T-helper 1 cell treated with Interleukin-12 subunit alpha and Interleukin-12 subunit beta and Interleukin-4 antibody, amounts not matched to agents 30 ng/mL and 1 ng/mL, for 36 hours (primary cell): Measurements from ENCODE around the gene RUFY1. TPM values are rescaled to one million over a fixed set of nuclear protein-coding genes. Genes with fewer than 3 reads are reported as not detected.

Experiments
- intact Hi-C: fragments of 100-400 bp; cut with micrococcal nuclease; formaldehyde crosslinking; loops from one replicate; pipeline ENCODE4 v1.15.1; 2024
- total RNA-seq: library from RNA; stranded (reverse); gene quantifications from 2 replicates; pipeline ENCODE4 v1.2.3, GENCODE V29; 2022

Gene RUFY1
- total RNA-seq, 1 donor from 2014 or later: 47.5 TPM

GRCh38 chr5:179657302-179658178 is 107.2 kb downstream of the RUFY1 start:
- intact Hi-C loops: loop anchor here (2.0 kb wide), 3 partner anchors 19 to 75 kb away; partner anchors contain the start of gene MAML1

- intact Hi-C loops: loop anchor here (2.0 kb wide), 3 partner anchors 20 to 74 kb away; partner anchors contain the start of gene MAML1
Measured at GRCh38 chr5:179658179-179658856, 108.0 kb downstream of the RUFY1 start.

Other genes with a start within 250 kb of the RUFY1 start
- gene ADAMTS2, start 205.1 kb upstream of the RUFY1 start, total RNA-seq: not detected in 2 replicates
- 957 and 968 TPM in 2 replicates for gene HNRNPH1, start 73.1 kb downstream of the RUFY1 start, total RNA-seq
- gene CBY3, start 130.5 kb downstream of the RUFY1 start, total RNA-seq: not detected in 2 replicates
- gene CANX, start 148.4 kb downstream of the RUFY1 start, total RNA-seq: 485 and 502 TPM in 2 replicates
- 37.0 and 43.2 TPM in 2 replicates for gene MAML1, start 182.3 kb downstream of the RUFY1 start, total RNA-seq
- 1.7 and 2.4 TPM in 2 replicates for gene LTC4S, start 243.4 kb downstream of the RUFY1 start, total RNA-seq